Epidermal melanocyte (primary cell): ENCODE results near the gene DOCK1.

Experiments
- DNase-seq: peaks from one replicate; pipeline ENCODE4 v3.0.0; 2011; ENCODE audit warnings: low spot score; ENCODE audit not compliant: insufficient read length

The DOCK1 gene

GRCh38 chr10:127006453-127006852, 101.2 kb downstream of the DOCK1 start:
- DNase-seq = no peak

GRCh38 chr10:127009366-127009765, 104.1 kb downstream of the DOCK1 start:
- no peak for DNase-seq

DNA sequence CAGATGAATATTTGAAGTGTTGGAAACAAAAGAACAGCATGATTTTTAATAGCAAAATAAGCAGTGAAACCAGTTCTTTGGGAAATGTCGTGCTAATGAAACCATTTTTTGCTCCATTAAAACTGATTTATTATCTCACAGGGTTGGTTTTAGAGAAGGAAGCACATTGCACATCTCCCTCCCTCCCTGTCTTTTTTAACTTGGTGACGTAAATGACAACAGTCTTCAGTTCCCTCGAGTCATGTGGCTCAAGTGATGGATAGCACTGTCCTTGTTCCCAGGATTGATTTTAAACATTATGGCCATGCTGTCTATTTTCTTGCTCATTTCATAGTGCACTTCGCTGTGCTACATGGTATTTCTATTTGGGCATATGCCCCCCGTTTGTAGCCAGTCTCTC, 105.9 kb downstream of the DOCK1 start:
- no peak for DNase-seq

GRCh38 chr10:127012071-127012768, 107.0 kb downstream of the DOCK1 start:
- no peak for DNase-seq

GRCh38 chr10:127012769-127013152, 107.5 kb downstream of the DOCK1 start:
- DNase-seq = no peak

- DNase-seq = no peak
Observed at GRCh38 chr10:127013211-127013656, 108.0 kb downstream of the DOCK1 start.

GRCh38 chr10:127013691-127014473, 108.7 kb downstream of the DOCK1 start:
- DNase-seq = no peak

DNA sequence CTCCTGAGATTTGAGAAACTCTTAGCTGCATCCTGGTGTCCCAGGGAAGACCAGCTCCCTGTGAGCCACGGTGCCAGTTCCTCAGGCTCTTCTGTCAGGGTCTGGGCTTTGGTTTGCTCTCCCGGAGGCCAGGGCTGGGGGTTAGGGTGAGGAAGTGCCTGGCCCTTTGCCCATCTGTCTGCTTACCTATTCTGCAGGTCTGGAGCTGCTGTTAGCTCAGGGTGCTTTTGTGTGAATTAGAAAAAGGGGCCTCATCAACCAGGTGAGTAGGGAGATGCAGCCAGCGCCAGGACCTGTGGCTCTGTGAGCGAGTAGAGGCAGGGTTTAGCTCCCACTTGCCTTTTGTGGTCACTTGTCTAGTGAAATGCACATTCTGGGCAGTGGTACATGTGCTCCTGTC, 109.4 kb downstream of the DOCK1 start:
- DNase-seq = no peak

- no peak for DNase-seq
Observed at GRCh38 chr10:127015373-127015772, 110.1 kb downstream of the DOCK1 start.

GRCh38 chr10:127016331-127016730, 111.1 kb downstream of the DOCK1 start:
- DNase-seq = no peak

- DNase-seq = no peak
Observed at GRCh38 chr10:127017541-127018297, 112.5 kb downstream of the DOCK1 start.

DNA sequence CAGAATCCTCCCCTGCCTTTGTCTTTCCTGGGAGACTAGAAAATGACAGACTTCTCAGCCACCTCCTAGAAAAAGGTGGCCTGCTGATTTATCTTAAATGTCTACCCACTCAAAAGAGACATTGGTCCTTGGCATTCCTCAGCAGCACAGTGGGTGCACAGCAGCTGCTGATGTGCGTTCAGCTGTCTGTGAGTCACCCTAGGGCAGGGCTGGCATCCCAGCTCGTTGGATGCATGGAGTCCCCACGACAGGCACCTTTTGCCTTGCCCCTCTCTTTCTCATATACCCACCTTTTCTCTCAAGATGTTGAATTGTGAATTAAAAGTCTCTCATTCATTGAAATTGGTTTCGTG, 113.0 kb downstream of the DOCK1 start:
- DNase-seq = no peak

DNA sequence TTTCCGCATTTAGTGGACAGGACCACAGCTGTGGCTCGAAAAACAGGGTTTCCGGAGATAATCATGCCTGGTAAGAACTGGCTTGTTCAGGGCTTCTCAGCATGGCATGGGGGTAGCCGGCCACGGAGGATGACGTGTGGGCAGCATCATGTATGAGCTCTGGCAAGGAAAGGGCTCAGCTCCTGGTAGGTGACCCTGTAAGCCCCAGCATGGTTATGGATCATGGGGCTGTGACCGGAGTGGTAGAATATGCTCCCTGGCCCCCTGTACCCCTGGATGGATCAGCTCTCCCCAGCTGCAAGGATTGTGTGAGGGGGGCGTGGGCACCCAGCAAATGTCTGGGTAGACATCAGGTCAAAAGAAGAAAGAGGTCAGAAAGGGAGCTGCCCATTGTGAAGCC, 113.5 kb downstream of the DOCK1 start:
- DNase-seq = no peak

- DNase-seq = no peak
Observed at GRCh38 chr10:127020260-127020659, 115.0 kb downstream of the DOCK1 start.

- DNase-seq = no peak
Observed at GRCh38 chr10:127021801-127022200, 116.6 kb downstream of the DOCK1 start.

GRCh38 chr10:127024685-127025435, 119.6 kb downstream of the DOCK1 start:
- no peak for DNase-seq

- DNase-seq = no peak
Observed at GRCh38 chr10:127027786-127028185, 122.6 kb downstream of the DOCK1 start.

DNA sequence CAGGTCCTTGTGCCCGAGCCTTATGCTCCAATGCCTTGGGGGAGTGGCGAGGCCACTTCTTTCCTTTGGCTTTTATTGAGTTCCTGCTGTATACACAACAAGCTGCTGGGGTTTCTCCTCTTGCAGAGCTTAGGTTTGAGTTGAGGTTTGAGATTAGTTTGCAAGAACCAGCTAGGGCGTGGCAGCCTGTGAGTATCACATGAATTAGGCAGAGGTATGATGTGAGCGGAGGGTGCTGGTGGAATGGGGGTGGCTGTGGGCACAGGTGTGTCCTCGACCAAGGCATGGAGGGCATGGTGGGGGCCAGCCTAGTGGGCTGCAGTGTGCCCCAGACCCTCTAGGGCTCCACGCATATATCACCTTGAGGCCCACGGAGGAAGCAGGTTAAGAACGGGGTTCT, 123.3 kb downstream of the DOCK1 start:
- no peak for DNase-seq

DNA sequence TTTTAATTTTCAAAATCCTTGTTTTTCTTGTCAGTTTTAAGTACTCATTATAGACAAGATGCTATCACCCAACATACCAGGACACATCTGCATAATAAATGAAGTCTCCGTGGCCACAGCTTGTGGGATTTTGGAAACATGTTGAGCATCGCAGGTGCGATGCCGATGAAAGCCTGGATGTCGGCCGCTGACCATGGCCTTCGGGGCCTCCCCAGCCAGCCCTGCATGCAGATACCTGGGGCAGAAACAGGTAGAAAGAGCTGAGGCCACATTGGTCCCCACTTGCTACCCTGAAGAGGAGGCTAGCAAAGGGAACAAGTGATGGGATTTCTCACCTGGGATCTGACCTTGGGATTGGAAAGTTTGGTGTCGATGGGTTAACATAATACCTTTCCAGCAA, 123.8 kb downstream of the DOCK1 start:
- DNase-seq = no peak

DNA sequence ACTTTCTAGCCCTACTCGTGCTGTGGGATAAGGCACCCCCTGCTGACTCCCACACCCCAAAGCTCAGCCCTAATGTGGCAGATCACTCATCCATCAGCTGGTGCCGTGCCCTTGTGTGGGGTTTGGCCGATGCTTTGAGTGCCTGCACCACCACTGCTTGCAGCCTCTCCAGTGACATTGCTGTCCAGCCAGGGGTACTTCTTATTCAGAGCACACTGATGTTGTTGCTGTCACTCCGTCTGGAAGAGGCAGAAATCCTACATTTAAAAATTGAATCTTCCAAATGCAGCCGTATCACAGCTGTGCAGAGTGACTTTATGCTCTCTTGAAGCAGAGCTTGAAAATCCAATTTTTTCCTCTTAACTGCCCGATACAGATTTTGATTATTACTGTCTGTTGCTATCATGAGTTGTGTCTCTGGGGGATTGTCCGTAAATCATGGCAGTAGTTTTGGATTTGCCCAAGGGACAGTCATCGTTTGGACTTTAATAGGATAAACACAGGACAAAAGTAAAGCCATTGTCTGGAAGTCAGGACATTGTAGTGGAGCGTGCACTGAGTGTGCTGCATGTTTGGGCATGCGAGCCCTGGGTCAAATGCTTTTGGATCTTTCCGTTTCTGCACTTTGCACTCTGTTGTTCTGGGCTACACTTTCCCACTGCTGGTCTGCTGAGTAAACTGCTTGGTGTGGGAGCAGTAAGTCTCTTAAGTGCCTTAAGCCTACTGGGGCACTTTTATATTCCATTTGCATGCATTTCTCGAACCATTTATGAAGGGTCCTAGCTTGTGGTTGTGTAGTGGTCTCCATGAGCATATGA, 128.2 kb downstream of the DOCK1 start:
- no peak for DNase-seq
